K562 (cell line): Measurements from ENCODE around the gene NF1. TPM values are rescaled to one million over a fixed set of nuclear protein-coding genes. Genes with fewer than 3 reads are reported as not detected.

Experiments
- ATAC-seq: fragments of 200-7000 bp; cut with Tn5 transposase; 3 replicates; pipeline ENCODE4 v1.9.1; 2020; ENCODE audit warnings: moderate library complexity
- BruUV-seq: library from RNA; stranded (reverse); fragments of 400-500 nt; replicated peaks from 2 replicates; lab custom pipeline; 2021; lab: Mats Ljungman, UMichigan
- CTCF ChIA-PET: fragments of 300-600 bp; formaldehyde crosslinking; extraction: SDS; loops from one replicate; lab custom pipeline; 2021; ENCODE audit warnings: low intra/inter-chr PET ratio; lab: Yijun Ruan, JAX
- POLR2A ChIA-PET: fragments of 300-600, 350-650 bp; sonication (Branson Sonifier 250); formaldehyde crosslinking; extraction: SDS; loops from one replicate; lab custom pipeline; 2021; ENCODE audit warnings: antibody characterized with exemption, inconsistent platforms; lab: Yijun Ruan, JAX
- DNase-seq, 4 experiments: peaks; one replicate each; pipeline versions ENCODE4 v3.0.0 to v3.0.0-alpha.2; 2011 to 2018; ENCODE audit warnings: low spot score in 3 of 4, mixed read lengths in 3 of 4; ENCODE audit errors: extremely low read depth in 1 of 4
- FAIRE-seq: peaks from 2 replicates; lab custom pipeline; 2011; peaks lifted over from hg19 to GRCh38; lab: Jason Lieb, UNC
- H2AFZ ChIP-seq: 2 replicates; pipeline ENCODE4 v1.6.0; 2011; ENCODE audit warnings: low read depth, low read length, control low read depth, inconsistent platforms
- H3K27ac ChIP-seq: fragments of 200-600 bp; 3 replicates; pipeline ENCODE4 v1.8.0; 2011; ENCODE audit warnings: low read depth, mild to moderate bottlenecking, control low read depth, inconsistent platforms, low read length, moderate library complexity, mixed read lengths; ENCODE audit errors: extremely low read depth
- H3K27me3 ChIP-seq, 2 experiments: fragments of 300-600 bp in 1 of 2; 2 replicates in 1 of 2; 3 replicates in 1 of 2; pipeline versions ENCODE4 v1.6.0 to v1.8.0; 2011; ENCODE audit warnings: inconsistent platforms in 2 of 2, low read length in 2 of 2, mild to moderate bottlenecking in 1 of 2, mixed read lengths in 1 of 2, moderate library complexity in 1 of 2; ENCODE audit not compliant: control insufficient read depth in 2 of 2, insufficient read depth in 2 of 2
- H3K36me3 ChIP-seq: fragments of 300-600 bp; 3 replicates; pipeline ENCODE4 v1.8.0; 2011; ENCODE audit warnings: mild to moderate bottlenecking, low read length, inconsistent platforms; ENCODE audit not compliant: control insufficient read depth, insufficient read depth
- H3K4me1 ChIP-seq, 2 experiments: fragments of 200-600 bp in 1 of 2; replicated peaks in 1 of 2; 2 replicates in 1 of 2; 3 replicates in 1 of 2; pipeline versions ENCODE4 v1.5.1 to v1.8.0; 2011; ENCODE audit warnings: inconsistent platforms in 2 of 2, low read length in 2 of 2, mild to moderate bottlenecking in 1 of 2, mixed read lengths in 1 of 2, moderate library complexity in 1 of 2; ENCODE audit not compliant: control insufficient read depth in 2 of 2, insufficient read depth in 2 of 2
- H3K4me2 ChIP-seq: 2 replicates; pipeline ENCODE4 v1.6.1; 2011; ENCODE audit warnings: low read length, control low read depth, inconsistent platforms, mixed read lengths; ENCODE audit not compliant: insufficient read depth
- H3K4me3 ChIP-seq: fragments of 200-600 bp; sonication (generic), shearing (Covaris generic); 2 replicates; pipeline ENCODE4 v1.5.1; 2016; ENCODE audit warnings: control low read depth, inconsistent platforms
- H3K79me2 ChIP-seq: fragments of 200-600 bp; 3 replicates; pipeline ENCODE4 v1.8.0; 2011; ENCODE audit warnings: low read length, inconsistent platforms; ENCODE audit not compliant: control insufficient read depth, insufficient read depth
- H3K9ac ChIP-seq, 2 experiments: 2 replicates each; pipeline versions ENCODE4 v1.6.0 to v1.6.1; 2011; ENCODE audit warnings: low read depth in 2 of 2, low read length in 2 of 2, control low read depth in 1 of 2, inconsistent platforms in 1 of 2, mild to moderate bottlenecking in 1 of 2, mixed read lengths in 1 of 2; ENCODE audit not compliant: insufficient read depth in 1 of 2
- H3K9me1 ChIP-seq: one replicate; pipeline ENCODE4 v1.6.0; 2011; ENCODE audit warnings: inconsistent platforms, mild to moderate bottlenecking, low read length, moderate library complexity; ENCODE audit not compliant: control insufficient read depth, insufficient read depth
- H3K9me3 ChIP-seq: replicated peaks from 2 replicates; pipeline ENCODE4 v1.5.1; 2011; ENCODE audit warnings: low read depth, low read length, inconsistent platforms; ENCODE audit not compliant: control insufficient read depth, insufficient read depth
- H4K20me1 ChIP-seq: replicated peaks from 2 replicates; pipeline ENCODE4 v1.6.1; 2011; ENCODE audit warnings: low read length, inconsistent platforms, mixed read lengths; ENCODE audit not compliant: control insufficient read depth, insufficient read depth
- BRF1 ChIP-seq: IDR thresholded peaks from 3 replicates; pipeline ENCODE4 v1.6.1; 2011; ENCODE audit warnings: borderline replicate concordance, mild to moderate bottlenecking; ENCODE audit not compliant: insufficient read length; ENCODE audit errors: extremely low read depth
- E2F3 ChIP-seq: fragments of 250-450 bp; sonication (Bioruptor Pico); IDR thresholded peaks from 2 replicates; pipeline ENCODE4 v1.4.0; 2020; ENCODE audit warnings: mild to moderate bottlenecking
- MITF ChIP-seq: IDR thresholded peaks from 2 replicates; pipeline ENCODE4 v1.6.1; 2014; ENCODE audit warnings: antibody characterized with exemption
- MYC ChIP-seq, 2 experiments: fragments of 250-450 bp in 1 of 2; sonication (Bioruptor Pico) in 1 of 2; IDR thresholded peaks; 2 replicates each; pipeline versions ENCODE4 v1.5.1 to v1.6.1; 2012 to 2021; ENCODE audit warnings: low read depth in 2 of 2, borderline replicate concordance in 1 of 2, improper control_type of control experiment in 1 of 2, low read length in 1 of 2, mild to moderate bottlenecking in 1 of 2, moderate library complexity in 1 of 2
- PHF20 ChIP-seq: fragments of 450-650 bp; IDR thresholded peaks from 2 replicates; pipeline ENCODE4 v1.6.1; 2018; ENCODE audit not compliant: partially characterized antibody
- POLR2H ChIP-seq: IDR thresholded peaks from 2 replicates; pipeline ENCODE4 v1.6.1; 2016; ENCODE audit warnings: missing genetic modification characterization, low read depth, mild to moderate bottlenecking, control low read depth, missing compliant biosample characterization, moderate library complexity
- RB1 ChIP-seq: fragments of 450-650 bp; IDR thresholded peaks from 2 replicates; pipeline ENCODE4 v1.6.1; 2017; ENCODE audit warnings: low read depth, mild to moderate bottlenecking
- TAF15 ChIP-seq: fragments of 200-400 bp; formaldehyde crosslinking; IDR thresholded peaks from 2 replicates; pipeline ENCODE4 v1.6.1; 2017; ENCODE audit warnings: mild to moderate bottlenecking, low read depth, low read length, moderate library complexity
- TARDBP ChIP-seq: fragments of 450-650 bp; IDR thresholded peaks from 2 replicates; pipeline ENCODE4 v1.6.1; 2016
- YY1 ChIP-seq, 3 experiments: IDR thresholded peaks; 2 replicates each; pipeline ENCODE4 v1.6.1; 2011; ENCODE audit warnings: low read length in 2 of 3, mild to moderate bottlenecking in 2 of 3, moderate library complexity in 2 of 3, borderline replicate concordance in 1 of 3, control low read depth in 1 of 3, low read depth in 1 of 3; ENCODE audit not compliant: insufficient read depth in 3 of 3, insufficient replicate concordance in 2 of 3, control insufficient read depth in 1 of 3, insufficient read length in 1 of 3; ENCODE audit errors: extremely low read depth in 1 of 3
- ZBED1 ChIP-seq: IDR thresholded peaks from 2 replicates; pipeline ENCODE4 v1.6.1; 2014
- ZBTB11 ChIP-seq, 3 experiments: fragments of 200-800 bp in 1 of 3; fragments of 250-450 bp in 1 of 3; fragments of 450-650 bp in 1 of 3; sonication (Bioruptor Pico) in 1 of 3; sonication (Bioruptor generic) in 1 of 3; formaldehyde crosslinking in 1 of 3; IDR thresholded peaks; 2 replicates each; pipeline versions ENCODE4 v1.6.1 to v1.8.0; 2016 to 2022; ENCODE audit warnings: mild to moderate bottlenecking in 2 of 3, missing genetic modification characterization in 2 of 3, missing compliant biosample characterization in 1 of 3, moderate library complexity in 1 of 3
- ZNF57 ChIP-seq: fragments of 450-650 bp; formaldehyde crosslinking; IDR thresholded peaks from 2 replicates; pipeline ENCODE4 v1.4.0; 2020; ENCODE audit warnings: mild to moderate bottlenecking, moderate library complexity
- WGBS: fragments of 100-300 bp; shearing (Covaris generic); methylation state at CpG from one replicate; pipeline ENCODE4 v1.1.6; 2016; ENCODE audit warnings: low coverage, mixed read lengths; ENCODE audit not compliant: insufficient coverage; ENCODE audit errors: missing lambda C conversion rate; 5-methylcytosine and 5-hydroxymethylcytosine counted together
- in situ Hi-C: fragments of 300-500 bp; cut with MboI; formaldehyde crosslinking; loops from 4 replicates; pipeline ENCODE4 v1.15.0; 2018; ENCODE audit warnings: inconsistent platforms, mixed read lengths
- intact Hi-C: fragments of 100-400 bp; cut with micrococcal nuclease; formaldehyde crosslinking; loops from 2 replicates; pipeline ENCODE4 v1.14.2; 2022
- polyA plus RNA-seq, 8 experiments: library from polyadenylated mRNA; depleted of rRNA in 4 of 8; stranded (reverse) in 5 of 8; unstranded in 3 of 8; fragments of >200 nt; fragmentation: Nextera tagmentation in 2 of 8; fragmentation: Illumina TruSeq in 1 of 8; extraction: Ambion mirVana in 2 of 8; extraction: Trizol in 1 of 8; gene quantifications; 2 replicates each; pipeline versions ENCODE4 v1.2.1 to v1.2.3, GENCODE V29; 2011 to 2014; ENCODE audit warnings: inconsistent platforms in 1 of 8, missing spikeins in 1 of 8
- total RNA-seq, 7 experiments: library from RNA; depleted of rRNA in 6 of 7; stranded (reverse); fragments of >200 nt in 6 of 7; fragmentation: Illumina TruSeq in 2 of 7; extraction: Trizol in 2 of 7; gene quantifications; 2 replicates each; pipeline versions ENCODE4 v1.2.1 to v1.2.3, GENCODE V29; 2011 to 2021; ENCODE audit warnings: low replicate concordance in 1 of 7

NF1 gene
- total and polyA plus RNA-seq, 9 of the 15 experiments (the other 6 are each of a cell fraction or from before 2014, with no cell fraction given), result 3.4 to 41.9 (median 24.3) TPM

GRCh38 chr17:31225831-31226230 is 131.1 kb downstream of the NF1 start:
- no peak for FAIRE-seq
- no peaks in the 10 kb centered on the region for H4K20me1 ChIP-seq
- no peaks in the 10 kb centered on the region for H3K9me1 ChIP-seq
- no peak for DNase-seq
- ATAC-seq, result no peak
- 33% methylated on average over 2 of the region's 2 CpGs for WGBS
- H3K4me3 ChIP-seq, result no peak overlapping the region
- TF ChIP-seq ZNF57 (no peak), BRF1 (no peak), RB1 (no peak), ZBTB11 (CRISPR knock-in tag; IDR thresholded peaks at IDR 0.05) (no peak), ZBED1 (no peak), POLR2H (tag) (no peak), MITF (no peak), MYC (IDR thresholded peaks at IDR 0.05; ENCODE audit: low read depth, low read length) (no peak), MYC (CRISPR knock-in tag; IDR thresholded peaks at IDR 0.05; ENCODE audit: borderline replicate concordance, low read depth) (no peak), TARDBP (no peak), E2F3 (no peak), YY1 (IDR thresholded peaks at IDR 0.05; ENCODE audit: borderline replicate concordance in 1 of 3, control insufficient read depth in 1 of 3, extremely low read depth in 1 of 3, insufficient read depth in 3 of 3, insufficient read length in 1 of 3, insufficient replicate concordance in 2 of 3, low read depth in 1 of 3, low read length in 2 of 3) (no peak), TAF15 (no peak), PHF20 (no peak)
- peaks cover 0 to 4% of the 10 kb centered on the region in 2 experiments; a peak in 1 of 5 replicates for H3K4me1 ChIP-seq
- no peaks in the 10 kb centered on the region for H3K9me3 ChIP-seq
- no TSS peak for BruUV-seq
- H2AFZ ChIP-seq, result no peak overlapping the region
- intact Hi-C loops (no loop called here), in situ Hi-C loops (no loop called here)
- H3K27ac ChIP-seq, result no peak overlapping the region
- no peaks in the 10 kb centered on the region for H3K79me2 ChIP-seq
- H3K36me3 ChIP-seq, result peaks cover 41% of the 10 kb centered on the region
- no peak overlapping the region for H3K4me2 ChIP-seq
- ChIA-PET CTCF (no interaction called here), POLR2A (interaction anchor here (0.6 kb wide), 1 partner anchor 318 kb away, joined by 4 read pairs; no protein-coding TSS in a partner anchor)
- no peak overlapping the region for H3K9ac ChIP-seq
- H3K27me3 ChIP-seq, result no peaks in the 10 kb centered on the region
